OCI-LY1 (cell line): Measurements from ENCODE around the gene EHF.

Experiments
- H2AFZ ChIP-seq: fragments of 200-600 bp; sonication (generic), shearing (Covaris generic); 2 replicates; pipeline ENCODE4 v1.6.0; 2014; ENCODE audit warnings: antibody characterized with exemption, mild to moderate bottlenecking, low read length
- H3F3A ChIP-seq: fragments of 200-600 bp; sonication (generic), shearing (Covaris generic); 2 replicates; pipeline ENCODE4 v1.6.0; 2014; ENCODE audit warnings: mild to moderate bottlenecking, antibody characterized with exemption, low read length, moderate library complexity; ENCODE audit not compliant: insufficient read depth
- H3K27ac ChIP-seq: fragments of 200-600 bp; sonication (generic); 2 replicates; pipeline ENCODE4 v1.5.1; 2014; ENCODE audit warnings: low read length, mixed run types, mild to moderate bottlenecking, low read depth; ENCODE audit not compliant: poor library complexity, severe bottlenecking
- H3K27me3 ChIP-seq: fragments of 200-600 bp; sonication (generic); 2 replicates; pipeline ENCODE4 v1.6.0; 2014; ENCODE audit warnings: antibody characterized with exemption, mild to moderate bottlenecking, low read length, moderate library complexity; ENCODE audit not compliant: insufficient read depth
- H3K36me3 ChIP-seq: fragments of 200-600 bp; sonication (generic); 2 replicates; pipeline ENCODE4 v1.6.1; 2014; ENCODE audit warnings: mild to moderate bottlenecking, antibody characterized with exemption, low read length, moderate library complexity, mixed read lengths; ENCODE audit not compliant: insufficient read depth
- H3K4me1 ChIP-seq: fragments of 200-600 bp; sonication (generic); 2 replicates; pipeline ENCODE4 v1.5.1; 2014; ENCODE audit warnings: mild to moderate bottlenecking, low read length, moderate library complexity; ENCODE audit not compliant: insufficient read depth, severe bottlenecking
- H3K4me2 ChIP-seq: fragments of 200-600 bp; sonication (generic), shearing (Covaris generic); 2 replicates; pipeline ENCODE4 v1.6.1; 2014; ENCODE audit warnings: low read length
- H3K4me3 ChIP-seq: fragments of 200-600 bp; sonication (generic); 2 replicates; pipeline ENCODE4 v1.5.1; 2014; ENCODE audit warnings: low read length, low read depth, mild to moderate bottlenecking, mixed read lengths; ENCODE audit not compliant: poor library complexity, severe bottlenecking
- H3K79me2 ChIP-seq: fragments of 200-600 bp; shearing (Covaris generic); 2 replicates; pipeline ENCODE4 v1.6.1; 2016; ENCODE audit warnings: mixed run types, low read length, mixed read lengths; ENCODE audit not compliant: insufficient read depth
- H3K9ac ChIP-seq: fragments of 200-600 bp; sonication (generic), shearing (Covaris generic); 2 replicates; pipeline ENCODE4 v1.6.1; 2014; ENCODE audit warnings: mild to moderate bottlenecking, low read length, mixed read lengths
- H3K9me2 ChIP-seq: fragments of 200-600 bp; sonication (generic), shearing (Covaris generic); 2 replicates; pipeline ENCODE4 v1.6.1; 2014; ENCODE audit warnings: low read depth, mild to moderate bottlenecking, low read length, mixed read lengths
- H3K9me3 ChIP-seq: fragments of 200-600 bp; shearing (Covaris generic); 2 replicates; pipeline ENCODE4 v1.6.1; 2014; ENCODE audit warnings: low read length, mixed read lengths
- H4K20me1 ChIP-seq: fragments of 200-600 bp; sonication (generic), shearing (Covaris generic); 2 replicates; pipeline ENCODE4 v1.6.0; 2016; ENCODE audit warnings: mild to moderate bottlenecking, low read length; ENCODE audit not compliant: insufficient read depth
- EZH2 ChIP-seq: fragments of 200-600 bp; sonication (generic), shearing (Covaris generic); IDR thresholded peaks from 2 replicates; pipeline ENCODE4 v1.8.0; 2017; ENCODE audit warnings: borderline replicate concordance, mixed run types, mild to moderate bottlenecking, antibody characterized with exemption, low read length, moderate library complexity, mixed read lengths
- TF ChIP-seq, protein P1 (sequence below): fragments of 200-600 bp; sonication (generic), shearing (Covaris generic); IDR thresholded peaks from 2 replicates; pipeline ENCODE4 v1.5.1; 2017; ENCODE audit warnings: mild to moderate bottlenecking, antibody characterized with exemption, low read length, moderate library complexity, mixed read lengths

EHF gene

GRCh38 chr11:34643311-34643710, 22.4 kb downstream of the EHF start:
- Histone ChIP-seq H3K27me3 (no peaks in the 10 kb centered on the region), H3K79me2 (no peaks in the 10 kb centered on the region), H3K4me2 (no peak overlapping the region), H3K9me2 (no peaks in the 10 kb centered on the region), H3K4me1 (no peaks in the 10 kb centered on the region), H3K4me3 (no peak overlapping the region), H4K20me1 (no peaks in the 10 kb centered on the region), H3K36me3 (no peaks in the 10 kb centered on the region), H3K9ac (no peak overlapping the region), H3K9me3 (no peaks in the 10 kb centered on the region), H2AFZ (no peak overlapping the region), H3K27ac (no peak overlapping the region), H3F3A (no peaks in the 10 kb centered on the region)
- TF ChIP-seq, protein P1, sequence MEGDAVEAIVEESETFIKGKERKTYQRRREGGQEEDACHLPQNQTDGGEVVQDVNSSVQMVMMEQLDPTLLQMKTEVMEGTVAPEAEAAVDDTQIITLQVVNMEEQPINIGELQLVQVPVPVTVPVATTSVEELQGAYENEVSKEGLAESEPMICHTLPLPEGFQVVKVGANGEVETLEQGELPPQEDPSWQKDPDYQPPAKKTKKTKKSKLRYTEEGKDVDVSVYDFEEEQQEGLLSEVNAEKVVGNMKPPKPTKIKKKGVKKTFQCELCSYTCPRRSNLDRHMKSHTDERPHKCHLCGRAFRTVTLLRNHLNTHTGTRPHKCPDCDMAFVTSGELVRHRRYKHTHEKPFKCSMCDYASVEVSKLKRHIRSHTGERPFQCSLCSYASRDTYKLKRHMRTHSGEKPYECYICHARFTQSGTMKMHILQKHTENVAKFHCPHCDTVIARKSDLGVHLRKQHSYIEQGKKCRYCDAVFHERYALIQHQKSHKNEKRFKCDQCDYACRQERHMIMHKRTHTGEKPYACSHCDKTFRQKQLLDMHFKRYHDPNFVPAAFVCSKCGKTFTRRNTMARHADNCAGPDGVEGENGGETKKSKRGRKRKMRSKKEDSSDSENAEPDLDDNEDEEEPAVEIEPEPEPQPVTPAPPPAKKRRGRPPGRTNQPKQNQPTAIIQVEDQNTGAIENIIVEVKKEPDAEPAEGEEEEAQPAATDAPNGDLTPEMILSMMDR: no peak
- no peak for TF ChIP-seq EZH2

DNA sequence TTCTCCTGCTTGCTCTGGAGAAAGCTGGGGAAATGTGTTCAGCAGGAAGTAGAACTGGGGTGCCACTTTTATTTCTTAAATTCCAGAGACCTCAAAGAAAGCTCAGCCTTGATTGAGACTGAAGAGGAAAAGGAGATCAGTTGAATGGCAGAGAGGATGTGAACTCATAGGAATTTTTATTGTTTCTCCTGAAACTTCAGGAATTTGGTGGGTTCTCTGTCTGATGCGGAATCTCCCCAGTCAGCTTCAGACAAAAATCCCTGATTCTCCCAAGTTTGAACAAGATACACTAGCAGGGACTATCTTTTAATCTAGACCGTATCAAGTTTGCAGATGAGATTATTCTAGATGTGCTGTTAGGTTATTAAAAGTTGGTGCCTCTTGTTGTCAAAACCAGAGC, 23.0 kb downstream of the EHF start:
- H3K4me3 ChIP-seq: no peak overlapping the region
- H3K4me1 ChIP-seq: no peaks in the 10 kb centered on the region
- TF ChIP-seq, protein P1: no peak
- no peak for TF ChIP-seq EZH2
- H3F3A ChIP-seq: no peaks in the 10 kb centered on the region
- H3K9me3 ChIP-seq: no peaks in the 10 kb centered on the region
- H3K79me2 ChIP-seq: no peaks in the 10 kb centered on the region
- no peaks in the 10 kb centered on the region for H3K9me2 ChIP-seq
- H2AFZ ChIP-seq: no peak overlapping the region
- H3K27ac ChIP-seq: no peak overlapping the region
- H4K20me1 ChIP-seq: no peaks in the 10 kb centered on the region
- H3K4me2 ChIP-seq: no peak overlapping the region
- no peaks in the 10 kb centered on the region for H3K27me3 ChIP-seq
- H3K9ac ChIP-seq: no peak overlapping the region
- no peaks in the 10 kb centered on the region for H3K36me3 ChIP-seq

GRCh38 chr11:34644669-34645406, 23.9 kb downstream of the EHF start:
- TF ChIP-seq EZH2: no peak
- TF ChIP-seq, protein P1: no peak
- Histone ChIP-seq H3F3A (no peaks in the 10 kb centered on the region), H3K9ac (no peak overlapping the region), H4K20me1 (no peaks in the 10 kb centered on the region), H3K79me2 (no peaks in the 10 kb centered on the region), H3K9me3 (no peaks in the 10 kb centered on the region), H3K4me2 (no peak overlapping the region), H3K9me2 (no peaks in the 10 kb centered on the region), H3K36me3 (no peaks in the 10 kb centered on the region), H2AFZ (no peak overlapping the region), H3K4me3 (no peak overlapping the region), H3K4me1 (no peaks in the 10 kb centered on the region), H3K27ac (no peak overlapping the region), H3K27me3 (no peaks in the 10 kb centered on the region)
